Endodermal cell (in vitro differentiated cells): ENCODE results near the gene AMFR. TPM values are rescaled to one million over a fixed set of nuclear protein-coding genes. Genes with fewer than 3 reads are reported as not detected.
A peak's percentile ranks its signal among the peaks of the same experiment; 100 is the strongest.

Source experiments
- DNase-seq: peaks from one replicate; pipeline ENCODE4 v3.0.0-alpha.2; 2017
- H3K27ac ChIP-seq: 2 replicates; pipeline ENCODE4 v1.5.1; 2013; ENCODE audit warnings: mild to moderate bottlenecking, low read depth, low read length, moderate library complexity
- H3K27me3 ChIP-seq: 2 replicates; pipeline ENCODE4 v1.6.1; 2013; ENCODE audit warnings: mild to moderate bottlenecking, low read length, moderate library complexity; ENCODE audit not compliant: insufficient read depth, control insufficient read depth, poor library complexity, severe bottlenecking
- H3K36me3 ChIP-seq: 2 replicates; pipeline ENCODE4 v1.7.0; 2013; ENCODE audit warnings: mild to moderate bottlenecking, low read length, moderate library complexity; ENCODE audit not compliant: control insufficient read depth, insufficient read depth
- H3K4me1 ChIP-seq: one replicate; pipeline ENCODE4 v1.7.0; 2013; ENCODE audit warnings: low read length; ENCODE audit not compliant: control insufficient read depth, insufficient read depth
- H3K4me3 ChIP-seq: 2 replicates; pipeline ENCODE4 v1.5.1; 2013; ENCODE audit warnings: mild to moderate bottlenecking, low read length, moderate library complexity
- H3K9ac ChIP-seq: 2 replicates; pipeline ENCODE4 v1.6.1; 2013; ENCODE audit warnings: mild to moderate bottlenecking, low read length, moderate library complexity; ENCODE audit not compliant: poor library complexity, severe bottlenecking; ENCODE audit errors: extremely low read depth
- H3K9me3 ChIP-seq: 2 replicates; pipeline ENCODE4 v1.6.1; 2013; ENCODE audit warnings: mild to moderate bottlenecking, low read length, moderate library complexity; ENCODE audit not compliant: control insufficient read depth
- H3K27ac Mint-ChIP-seq: 2 replicates; pipeline ENCODE4 v1.8.0; 2020; ENCODE audit warnings: mixed read lengths
- H3K27me3 Mint-ChIP-seq: 2 replicates; pipeline ENCODE4 v1.8.0; 2021; ENCODE audit warnings: mild to moderate bottlenecking, mixed read lengths; ENCODE audit not compliant: insufficient read depth
- H3K36me3 Mint-ChIP-seq: 2 replicates; pipeline ENCODE4 v1.8.0; 2020; ENCODE audit warnings: low read depth, mixed read lengths
- H3K4me1 Mint-ChIP-seq: 2 replicates; pipeline ENCODE4 v1.8.0; 2020; ENCODE audit warnings: mixed read lengths
- H3K4me3 Mint-ChIP-seq: 2 replicates; pipeline ENCODE4 v1.8.0; 2020; ENCODE audit warnings: mild to moderate bottlenecking, moderate library complexity, mixed read lengths
- H3K9me3 Mint-ChIP-seq: 2 replicates; pipeline ENCODE4 v1.8.0; 2020; ENCODE audit warnings: mild to moderate bottlenecking, mixed read lengths
- WGBS, 2 experiments: methylation state at CpG; one replicate each; pipeline versions ENCODE4 v1.1.5 to v1.1.7; 2013; ENCODE audit warnings: missing lambda C conversion rate in 2 of 2, mixed read lengths in 1 of 2; ENCODE audit not compliant: insufficient coverage in 1 of 2, insufficient read length in 1 of 2; 5-methylcytosine and 5-hydroxymethylcytosine counted together
- total RNA-seq, 2 donors: library from RNA; stranded (reverse); fragmentation: NEBNext Ultra II Directional in 1 of 2; extraction: Animal tissue kit (Norgen Biotek cat#: 25700) in 1 of 2; gene quantifications; 2 replicates in 1 of 2; 3 replicates in 1 of 2; pipeline ENCODE4 v1.2.1, GENCODE V29; 2021
- TF ChIP-seq, protein P1 (sequence below): fragments of 200-600 bp; sonication (generic); conservative IDR thresholded peaks from 2 replicates; pipeline ENCODE4 v1.5.0; 2021; ENCODE audit warnings: antibody characterized with exemption, mild to moderate bottlenecking

Gene AMFR
- total RNA-seq, 2 donors from 2014 or later, result 77.0 to 81.6 TPM

- no peaks in the 10 kb centered on the region for H3K9me3 ChIP-seq
- peaks cover 33% of the 10 kb centered on the region for H3K4me1 Mint-ChIP-seq
- H3K9ac ChIP-seq, result no peak overlapping the region
- H3K4me1 ChIP-seq, result peaks cover 12% of the 10 kb centered on the region
- no peaks in the 10 kb centered on the region for H3K36me3 Mint-ChIP-seq
- TF ChIP-seq, protein P1, sequence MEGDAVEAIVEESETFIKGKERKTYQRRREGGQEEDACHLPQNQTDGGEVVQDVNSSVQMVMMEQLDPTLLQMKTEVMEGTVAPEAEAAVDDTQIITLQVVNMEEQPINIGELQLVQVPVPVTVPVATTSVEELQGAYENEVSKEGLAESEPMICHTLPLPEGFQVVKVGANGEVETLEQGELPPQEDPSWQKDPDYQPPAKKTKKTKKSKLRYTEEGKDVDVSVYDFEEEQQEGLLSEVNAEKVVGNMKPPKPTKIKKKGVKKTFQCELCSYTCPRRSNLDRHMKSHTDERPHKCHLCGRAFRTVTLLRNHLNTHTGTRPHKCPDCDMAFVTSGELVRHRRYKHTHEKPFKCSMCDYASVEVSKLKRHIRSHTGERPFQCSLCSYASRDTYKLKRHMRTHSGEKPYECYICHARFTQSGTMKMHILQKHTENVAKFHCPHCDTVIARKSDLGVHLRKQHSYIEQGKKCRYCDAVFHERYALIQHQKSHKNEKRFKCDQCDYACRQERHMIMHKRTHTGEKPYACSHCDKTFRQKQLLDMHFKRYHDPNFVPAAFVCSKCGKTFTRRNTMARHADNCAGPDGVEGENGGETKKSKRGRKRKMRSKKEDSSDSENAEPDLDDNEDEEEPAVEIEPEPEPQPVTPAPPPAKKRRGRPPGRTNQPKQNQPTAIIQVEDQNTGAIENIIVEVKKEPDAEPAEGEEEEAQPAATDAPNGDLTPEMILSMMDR, result no peak
- H3K4me3 Mint-ChIP-seq, result no peak overlapping the region
- no peak overlapping the region for H3K27ac ChIP-seq
- no peaks in the 10 kb centered on the region for H3K27me3 Mint-ChIP-seq
- WGBS, 2 experiments, result 94 to 96% methylated on average over 13 of the region's 17 CpGs
- no peaks in the 10 kb centered on the region for H3K9me3 Mint-ChIP-seq
- H3K27ac Mint-ChIP-seq, result no peak overlapping the region
- no peaks in the 10 kb centered on the region for H3K27me3 ChIP-seq
- no peak overlapping the region for H3K4me3 ChIP-seq
- no peaks in the 10 kb centered on the region for H3K36me3 ChIP-seq
- DNase-seq, result peak; percentile 31
Observed at GRCh38 chr16:56354746-56355145, 70.6 kb downstream of the AMFR start.

DNA sequence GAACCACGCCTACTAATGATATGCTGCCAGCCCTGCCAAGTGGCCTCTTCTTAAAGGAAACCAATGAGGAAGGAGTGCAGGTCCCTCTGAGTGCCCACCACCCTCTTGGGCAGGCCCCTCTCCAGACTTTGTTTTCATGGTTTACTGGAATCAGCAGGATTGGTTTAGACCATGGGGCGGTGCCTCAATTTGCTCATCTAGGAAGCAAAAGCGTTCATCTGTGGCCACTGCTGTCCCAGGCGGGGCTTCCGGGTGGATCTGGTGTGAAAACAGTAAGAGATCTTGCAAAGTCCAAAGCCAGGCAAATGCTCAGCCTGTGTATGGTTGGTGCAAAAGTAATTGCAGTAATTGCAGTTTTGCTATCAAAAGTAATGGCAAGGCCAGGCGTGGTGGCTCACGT is 71.3 kb downstream of the AMFR start:
- Histone ChIP-seq H3K4me1 (peaks cover 12% of the 10 kb centered on the region), H3K9ac (no peak overlapping the region), H3K36me3 (no peaks in the 10 kb centered on the region), H3K27me3 (no peaks in the 10 kb centered on the region), H3K9me3 (no peaks in the 10 kb centered on the region), H3K27ac (no peak overlapping the region), H3K4me3 (no peak overlapping the region)
- H3K4me3 Mint-ChIP-seq, result no peak overlapping the region
- no peak overlapping the region for H3K27ac Mint-ChIP-seq
- H3K4me1 Mint-ChIP-seq, result peaks cover 29% of the 10 kb centered on the region
- no peaks in the 10 kb centered on the region for H3K36me3 Mint-ChIP-seq
- H3K9me3 Mint-ChIP-seq, result no peaks in the 10 kb centered on the region
- DNase-seq, result no peak
- WGBS, 2 experiments, result 89 to 97% methylated on average over 6 to 7 of the region's 7 CpGs
- TF ChIP-seq, protein P1, result no peak
- no peaks in the 10 kb centered on the region for H3K27me3 Mint-ChIP-seq

GRCh38 chr16:56353054-56353921 is 72.1 kb downstream of the AMFR start:
- no peak overlapping the region for H3K4me3 ChIP-seq
- Mint-ChIP-seq H3K4me3 (no peak overlapping the region), H3K27me3 (no peaks in the 10 kb centered on the region), H3K4me1 (peaks cover 25% of the 10 kb centered on the region), H3K27ac (no peak overlapping the region), H3K36me3 (no peaks in the 10 kb centered on the region), H3K9me3 (no peaks in the 10 kb centered on the region)
- no peaks in the 10 kb centered on the region for H3K27me3 ChIP-seq
- DNase-seq, result peak; percentile 31
- H3K27ac ChIP-seq, result no peak overlapping the region
- H3K9ac ChIP-seq, result no peak overlapping the region
- no peaks in the 10 kb centered on the region for H3K9me3 ChIP-seq
- H3K36me3 ChIP-seq, result no peaks in the 10 kb centered on the region
- H3K4me1 ChIP-seq, result peaks cover 9% of the 10 kb centered on the region
- TF ChIP-seq, protein P1, result no peak
- WGBS, 2 experiments, result 89 to 91% methylated on average over 15 of the region's 15 CpGs
